ENCODE results near the gene TAF11L10.
"Not testable (repeated sequence)": the region's sequence is repeated elsewhere in the genome, so short reads cannot be mapped to it uniquely, and the experiment has no call there.

DNA sequence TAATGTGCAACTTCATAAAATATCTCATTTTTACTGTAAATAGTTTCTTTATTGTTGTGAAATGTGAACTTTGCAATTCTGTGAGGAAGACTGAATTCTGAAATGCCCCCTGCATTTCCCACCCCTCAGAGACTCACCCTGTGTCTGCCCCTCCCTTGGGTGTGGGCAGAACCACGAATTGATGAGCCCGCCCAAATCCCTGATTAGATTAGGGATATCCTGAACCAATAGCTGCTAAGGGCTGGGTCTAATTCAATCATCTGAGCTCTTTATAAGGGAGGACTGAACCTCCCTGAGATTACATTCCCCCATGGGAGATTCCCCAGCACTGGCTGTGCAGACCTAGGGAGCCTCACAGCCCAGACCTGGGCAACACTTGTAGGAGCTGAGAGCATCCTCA is 12.5 kb upstream of the TAF11L10 start, which contains the start of gene TAF11L12:
- not testable (repeated sequence) for TF ChIP-seq CTCF, POLR2A (IDR thresholded peaks at IDR 0.05)
